H9 (cell line): Measurements from ENCODE around the gene MDFIC. TPM values are rescaled to one million over a fixed set of nuclear protein-coding genes. Genes with fewer than 3 reads are reported as not detected.

Experiments
- DNase-seq: peaks from one replicate; pipeline ENCODE4 v3.0.0-alpha.2; 2017
- H2AFZ ChIP-seq: one replicate; pipeline ENCODE4 v1.6.1; 2013; ENCODE audit warnings: mild to moderate bottlenecking, low read length, control low read depth, moderate library complexity
- H2AK5ac ChIP-seq: 2 replicates; pipeline ENCODE4 v1.6.1; 2013; ENCODE audit warnings: low read length, control low read depth, mixed read lengths; ENCODE audit not compliant: insufficient read length
- H2BK120ac ChIP-seq: one replicate; pipeline ENCODE4 v1.6.1; 2013; ENCODE audit warnings: low read depth, mild to moderate bottlenecking, low read length, control low read depth, inconsistent platforms; ENCODE audit not compliant: poor library complexity, severe bottlenecking
- H2BK12ac ChIP-seq: 2 replicates; pipeline ENCODE4 v1.6.1; 2013; ENCODE audit warnings: low read length, control low read depth, mixed read lengths, low read depth; ENCODE audit not compliant: insufficient read length
- H2BK15ac ChIP-seq: 2 replicates; pipeline ENCODE4 v1.6.1; 2013; ENCODE audit warnings: low read depth, low read length, control low read depth
- H2BK20ac ChIP-seq: one replicate; pipeline ENCODE4 v1.6.1; 2013; ENCODE audit warnings: low read depth, mild to moderate bottlenecking, low read length, control low read depth, inconsistent platforms; ENCODE audit not compliant: poor library complexity, severe bottlenecking
- H2BK5ac ChIP-seq: 2 replicates; pipeline ENCODE4 v1.6.1; 2013; ENCODE audit warnings: low read length, control low read depth, mixed read lengths; ENCODE audit not compliant: insufficient read length
- H3K14ac ChIP-seq: 2 replicates; pipeline ENCODE4 v1.6.1; 2013; ENCODE audit warnings: low read length, control low read depth; ENCODE audit not compliant: insufficient read depth
- H3K18ac ChIP-seq: 2 replicates; pipeline ENCODE4 v1.6.1; 2013; ENCODE audit warnings: low read depth, mild to moderate bottlenecking, mixed read lengths, low read length, control low read depth; ENCODE audit not compliant: insufficient read length
- H3K23ac ChIP-seq: 2 replicates; pipeline ENCODE4 v1.6.1; 2013; ENCODE audit warnings: low read length, control low read depth, mixed read lengths, low read depth; ENCODE audit not compliant: insufficient read length
- H3K23me2 ChIP-seq: 2 replicates; pipeline ENCODE4 v1.6.1; 2013; ENCODE audit warnings: low read depth, mild to moderate bottlenecking, mixed read lengths, low read length, control low read depth; ENCODE audit not compliant: insufficient read length, poor library complexity, severe bottlenecking
- H3K27ac ChIP-seq: 2 replicates; pipeline ENCODE4 v1.5.1; 2013; ENCODE audit warnings: low read length, control low read depth, mixed read lengths, low read depth; ENCODE audit not compliant: insufficient read length
- H3K27me3 ChIP-seq: 2 replicates; pipeline ENCODE4 v1.6.1; 2013; ENCODE audit warnings: low read length, control low read depth, inconsistent platforms; ENCODE audit not compliant: insufficient read depth
- H3K4ac ChIP-seq: 2 replicates; pipeline ENCODE4 v1.6.1; 2013; ENCODE audit warnings: low read depth, mild to moderate bottlenecking, control low read depth, inconsistent platforms, low read length, moderate library complexity
- H3K4me1 ChIP-seq: 2 replicates; pipeline ENCODE4 v1.6.1; 2013; ENCODE audit warnings: low read length, control low read depth, inconsistent platforms; ENCODE audit not compliant: insufficient read depth
- H3K4me2 ChIP-seq: 2 replicates; pipeline ENCODE4 v1.6.1; 2013; ENCODE audit warnings: low read length, control low read depth, mixed read lengths; ENCODE audit not compliant: insufficient read length, insufficient read depth
- H3K56ac ChIP-seq: 2 replicates; pipeline ENCODE4 v1.6.1; 2013; ENCODE audit warnings: low read depth, mild to moderate bottlenecking, mixed read lengths, low read length, control low read depth; ENCODE audit not compliant: insufficient read length
- H3K79me1 ChIP-seq: 2 replicates; pipeline ENCODE4 v1.6.1; 2013; ENCODE audit warnings: low read depth, mild to moderate bottlenecking, moderate library complexity, low read length, control low read depth, inconsistent platforms; ENCODE audit not compliant: insufficient read depth, poor library complexity, severe bottlenecking
- H3K79me2 ChIP-seq: 2 replicates; pipeline ENCODE4 v1.6.1; 2013; ENCODE audit warnings: low read length, control low read depth, inconsistent platforms; ENCODE audit not compliant: insufficient read depth
- H3K9ac ChIP-seq: 2 replicates; pipeline ENCODE4 v1.6.1; 2013; ENCODE audit warnings: low read length, control low read depth, mixed read lengths; ENCODE audit not compliant: insufficient read length; ENCODE audit errors: extremely low read depth
- H3K9me3 ChIP-seq: one replicate; pipeline ENCODE4 v1.6.1; 2013; ENCODE audit warnings: low read depth, low read length, inconsistent platforms; ENCODE audit not compliant: control insufficient read depth
- H3T11ph ChIP-seq: one replicate; pipeline ENCODE4 v1.6.1; 2013; ENCODE audit warnings: mild to moderate bottlenecking, low read length, control low read depth, inconsistent platforms
- H4K20me1 ChIP-seq: one replicate; pipeline ENCODE4 v1.6.1; 2013; ENCODE audit not compliant: control insufficient read depth, insufficient read length, insufficient read depth
- H4K5ac ChIP-seq: 2 replicates; pipeline ENCODE4 v1.6.1; 2013; ENCODE audit warnings: low read depth, mild to moderate bottlenecking, mixed read lengths, low read length, control low read depth; ENCODE audit not compliant: insufficient read length
- H4K8ac ChIP-seq: replicated peaks from 2 replicates; pipeline ENCODE4 v1.6.1; 2013; ENCODE audit warnings: low read length, control low read depth, mixed read lengths, low read depth; ENCODE audit not compliant: insufficient read length
- H4K91ac ChIP-seq: 2 replicates; pipeline ENCODE4 v1.6.1; 2013; ENCODE audit warnings: low read depth, mild to moderate bottlenecking, moderate library complexity, mixed read lengths, low read length, control low read depth; ENCODE audit not compliant: insufficient read length
- H3K27ac Mint-ChIP-seq, 3 experiments: 2 replicates in 2 of 3; 3 replicates in 1 of 3; pipeline ENCODE4 v1.8.0; 2020 to 2021; ENCODE audit warnings: mixed read lengths in 3 of 3, mild to moderate bottlenecking in 1 of 3, moderate library complexity in 1 of 3
- H3K27me3 Mint-ChIP-seq: 2 replicates; pipeline ENCODE4 v1.8.0; 2021; ENCODE audit warnings: low read depth, mild to moderate bottlenecking, moderate library complexity, mixed read lengths
- H3K36me3 Mint-ChIP-seq, 3 experiments: 2 replicates in 2 of 3; 3 replicates in 1 of 3; pipeline ENCODE4 v1.8.0; 2020 to 2021; ENCODE audit warnings: low read depth in 3 of 3, mixed read lengths in 3 of 3; ENCODE audit not compliant: insufficient read depth in 1 of 3
- H3K4me1 Mint-ChIP-seq, 2 experiments: 2 replicates each; pipeline ENCODE4 v1.8.0; 2020; ENCODE audit warnings: mixed read lengths in 2 of 2
- H3K4me3 Mint-ChIP-seq, 2 experiments: 2 replicates in 1 of 2; 3 replicates in 1 of 2; pipeline ENCODE4 v1.8.0; 2020 to 2021; ENCODE audit warnings: mild to moderate bottlenecking in 2 of 2, mixed read lengths in 2 of 2, moderate library complexity in 1 of 2
- H3K9me3 Mint-ChIP-seq, 2 experiments: 2 replicates in 1 of 2; 3 replicates in 1 of 2; pipeline ENCODE4 v1.8.0; 2020; ENCODE audit warnings: mild to moderate bottlenecking in 2 of 2, mixed read lengths in 2 of 2, moderate library complexity in 1 of 2
- WGBS: extraction: QIAGEN DNeasy Blood & Tissue Kit; methylation state at CpG from one replicate; pipeline ENCODE4 v1.1.7; 2013; ENCODE audit warnings: missing lambda C conversion rate, low lambda C conversion rate, mixed read lengths; ENCODE audit not compliant: insufficient read length; ENCODE audit errors: extremely low coverage; 5-methylcytosine and 5-hydroxymethylcytosine counted together
- total RNA-seq: library from RNA; stranded (reverse); gene quantifications from 2 replicates; pipeline ENCODE4 v1.2.1, GENCODE V29; 2021
- TF ChIP-seq, protein P1 (sequence below): fragments of 200-600 bp; sonication (generic); conservative IDR thresholded peaks from 3 replicates; pipeline ENCODE4 v1.8.0; 2021; ENCODE audit warnings: antibody characterized with exemption, mild to moderate bottlenecking

MDFIC gene
- total RNA-seq, 1 experiment from 2014 or later: 2.0 TPM

DNA sequence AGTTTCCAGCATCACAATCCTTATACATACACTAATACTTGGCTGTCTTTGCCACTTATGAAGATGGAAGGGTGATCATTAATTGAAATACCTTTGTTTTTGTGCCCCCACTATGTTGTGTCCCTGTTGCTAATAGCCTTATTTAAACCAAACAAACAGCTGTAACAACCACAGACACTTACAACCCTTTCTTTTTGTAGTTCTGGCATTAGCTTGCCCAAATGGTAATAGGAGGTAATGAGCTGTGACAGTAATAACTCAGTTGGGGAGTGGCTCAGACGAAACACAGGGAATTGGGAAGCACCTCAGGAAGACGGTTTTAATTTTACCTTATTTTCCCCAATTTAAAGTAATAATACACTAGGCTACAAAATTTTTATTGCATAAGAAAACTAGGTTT is 83.4 kb downstream of the MDFIC start:
- no peak overlapping the region for H3K27ac ChIP-seq
- Mint-ChIP-seq H3K9me3 (no peaks in the 10 kb centered on the region), H3K36me3 (no peaks in the 10 kb centered on the region), H3K4me1 (peaks cover 38 to 42% of the 10 kb centered on the region in 2 experiments), H3K27ac (no peak overlapping the region), H3K4me3 (no peak overlapping the region), H3K27me3 (peaks cover 51% of the 10 kb centered on the region)
- no peak overlapping the region for H3K56ac ChIP-seq
- H4K8ac ChIP-seq: no peak overlapping the region
- no peak overlapping the region for H3K23ac ChIP-seq
- TF ChIP-seq, protein P1, sequence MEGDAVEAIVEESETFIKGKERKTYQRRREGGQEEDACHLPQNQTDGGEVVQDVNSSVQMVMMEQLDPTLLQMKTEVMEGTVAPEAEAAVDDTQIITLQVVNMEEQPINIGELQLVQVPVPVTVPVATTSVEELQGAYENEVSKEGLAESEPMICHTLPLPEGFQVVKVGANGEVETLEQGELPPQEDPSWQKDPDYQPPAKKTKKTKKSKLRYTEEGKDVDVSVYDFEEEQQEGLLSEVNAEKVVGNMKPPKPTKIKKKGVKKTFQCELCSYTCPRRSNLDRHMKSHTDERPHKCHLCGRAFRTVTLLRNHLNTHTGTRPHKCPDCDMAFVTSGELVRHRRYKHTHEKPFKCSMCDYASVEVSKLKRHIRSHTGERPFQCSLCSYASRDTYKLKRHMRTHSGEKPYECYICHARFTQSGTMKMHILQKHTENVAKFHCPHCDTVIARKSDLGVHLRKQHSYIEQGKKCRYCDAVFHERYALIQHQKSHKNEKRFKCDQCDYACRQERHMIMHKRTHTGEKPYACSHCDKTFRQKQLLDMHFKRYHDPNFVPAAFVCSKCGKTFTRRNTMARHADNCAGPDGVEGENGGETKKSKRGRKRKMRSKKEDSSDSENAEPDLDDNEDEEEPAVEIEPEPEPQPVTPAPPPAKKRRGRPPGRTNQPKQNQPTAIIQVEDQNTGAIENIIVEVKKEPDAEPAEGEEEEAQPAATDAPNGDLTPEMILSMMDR: no peak
- H3T11ph ChIP-seq: no peak overlapping the region
- H3K4ac ChIP-seq: no peak overlapping the region
- no peak overlapping the region for H2BK12ac ChIP-seq
- no peaks in the 10 kb centered on the region for H3K27me3 ChIP-seq
- no peaks in the 10 kb centered on the region for H3K23me2 ChIP-seq
- no peak overlapping the region for H4K5ac ChIP-seq
- no peaks in the 10 kb centered on the region for H4K20me1 ChIP-seq
- H3K9ac ChIP-seq: no peak overlapping the region
- no peaks in the 10 kb centered on the region for H3K79me1 ChIP-seq
- no peaks in the 10 kb centered on the region for H3K9me3 ChIP-seq
- peaks cover 4% of the 10 kb centered on the region; the same call in 1 of the 2 replicates for H3K4me1 ChIP-seq
- no peak overlapping the region for H2AK5ac ChIP-seq
- H2AFZ ChIP-seq: no peak overlapping the region
- DNase-seq: no peak
- H3K14ac ChIP-seq: no peak overlapping the region
- no CpG with 5 or more reads among the region's 2 CpGs for WGBS
- H3K18ac ChIP-seq: no peak overlapping the region
- H4K91ac ChIP-seq: no peak overlapping the region
- H2BK15ac ChIP-seq: no peak overlapping the region
- no peaks in the 10 kb centered on the region for H3K79me2 ChIP-seq
- no peak overlapping the region for H2BK120ac ChIP-seq
- H2BK5ac ChIP-seq: no peak overlapping the region
- no peak overlapping the region for H2BK20ac ChIP-seq
- no peak overlapping the region for H3K4me2 ChIP-seq
